ENCODE results near the gene MTUS2.

DNA sequence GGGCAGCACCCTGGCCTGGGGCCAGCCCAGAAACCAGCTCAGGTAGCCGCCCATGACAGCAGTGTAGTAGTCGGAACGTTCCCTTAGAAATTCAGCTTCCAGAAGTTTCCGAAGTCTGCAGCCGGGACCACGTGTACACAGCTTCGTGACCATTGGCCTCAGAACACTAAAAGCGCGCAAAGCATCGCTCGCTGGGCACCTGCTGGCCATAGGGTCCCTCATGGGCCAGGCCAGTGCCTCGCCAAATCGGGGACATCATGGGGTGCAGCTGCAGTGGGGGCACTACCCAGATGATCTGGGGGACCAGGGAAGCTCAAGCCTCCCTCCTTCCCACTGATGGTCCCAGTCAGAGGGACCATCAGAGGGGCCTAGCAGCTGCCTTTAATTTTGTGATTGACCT, 384.5 kb downstream of the MTUS2 start:
- TF ChIP-seq, protein P1, sequence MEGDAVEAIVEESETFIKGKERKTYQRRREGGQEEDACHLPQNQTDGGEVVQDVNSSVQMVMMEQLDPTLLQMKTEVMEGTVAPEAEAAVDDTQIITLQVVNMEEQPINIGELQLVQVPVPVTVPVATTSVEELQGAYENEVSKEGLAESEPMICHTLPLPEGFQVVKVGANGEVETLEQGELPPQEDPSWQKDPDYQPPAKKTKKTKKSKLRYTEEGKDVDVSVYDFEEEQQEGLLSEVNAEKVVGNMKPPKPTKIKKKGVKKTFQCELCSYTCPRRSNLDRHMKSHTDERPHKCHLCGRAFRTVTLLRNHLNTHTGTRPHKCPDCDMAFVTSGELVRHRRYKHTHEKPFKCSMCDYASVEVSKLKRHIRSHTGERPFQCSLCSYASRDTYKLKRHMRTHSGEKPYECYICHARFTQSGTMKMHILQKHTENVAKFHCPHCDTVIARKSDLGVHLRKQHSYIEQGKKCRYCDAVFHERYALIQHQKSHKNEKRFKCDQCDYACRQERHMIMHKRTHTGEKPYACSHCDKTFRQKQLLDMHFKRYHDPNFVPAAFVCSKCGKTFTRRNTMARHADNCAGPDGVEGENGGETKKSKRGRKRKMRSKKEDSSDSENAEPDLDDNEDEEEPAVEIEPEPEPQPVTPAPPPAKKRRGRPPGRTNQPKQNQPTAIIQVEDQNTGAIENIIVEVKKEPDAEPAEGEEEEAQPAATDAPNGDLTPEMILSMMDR (IDR thresholded peaks at IDR 0.05; ENCODE audit: insufficient read depth, low read length, poor library complexity, severe bottlenecking) = no peak
- no peak for TF ChIP-seq EZH2phosphoT487 (conservative IDR thresholded peaks at IDR 0.05; ENCODE audit: low read length)

Measured in SU-DHL-6 (cell line).